Fibroblast of skin of back (primary cell): ENCODE measurements around the gene SLBP. TPM values are rescaled to one million over a fixed set of nuclear protein-coding genes. Genes with fewer than 3 reads are reported as not detected.

ENCODE experiments used
- DNase-seq: peaks from one replicate; pipeline ENCODE4 v3.0.0-alpha.2; 2013
- polyA plus RNA-seq, 2 experiments: library from polyadenylated mRNA; unstranded; fragments of 120-200 nt; gene quantifications; one replicate each; pipeline ENCODE4 v1.2.1, GENCODE V29; 2013; ENCODE audit not compliant: insufficient read length in 2 of 2

SLBP gene
- 61.6 TPM for polyA plus RNA-seq (2013, experiment 1 of 2; ENCODE audit: insufficient read length)
- polyA plus RNA-seq (2013, experiment 2 of 2; ENCODE audit: insufficient read length), result 40.8 TPM

DNA sequence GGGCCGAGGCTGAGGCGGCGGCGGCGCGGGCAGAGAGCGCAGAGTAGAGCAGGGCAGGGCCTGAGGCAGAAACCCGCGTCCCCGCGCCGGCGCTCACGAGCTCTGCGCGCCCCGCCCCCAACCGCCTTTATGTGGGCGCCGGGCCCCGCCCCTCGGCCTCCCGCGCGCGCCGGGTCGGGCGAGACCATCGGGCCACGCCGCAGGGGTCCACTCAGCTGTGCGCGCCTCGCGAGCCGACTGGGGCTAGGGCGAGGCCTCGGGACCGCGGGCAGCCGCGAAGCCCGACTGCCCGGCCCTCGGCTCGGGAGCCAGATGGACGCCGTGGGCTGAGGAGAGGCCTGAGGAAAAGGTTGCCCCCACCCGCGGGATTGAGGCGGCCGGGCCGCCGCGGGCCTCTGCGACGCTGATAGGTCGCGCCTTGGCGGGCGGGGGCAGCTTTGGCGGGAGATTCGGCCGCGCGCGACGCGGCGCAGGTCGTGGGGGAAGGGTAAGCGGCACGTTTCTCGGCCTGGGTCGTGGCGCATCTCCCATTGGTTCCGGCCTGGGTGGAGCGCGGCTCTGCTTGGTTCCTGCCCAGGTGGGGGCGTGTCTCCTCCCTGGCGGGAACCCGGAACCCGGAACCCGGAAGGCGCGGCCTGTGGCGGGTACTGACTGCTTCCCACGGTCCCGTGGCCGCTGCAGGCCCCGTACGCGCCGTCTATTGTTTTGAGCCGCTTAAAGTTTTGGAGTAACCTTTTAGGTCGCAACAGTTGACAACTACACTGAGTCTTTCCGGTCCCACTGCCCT is at the start of gene SLBP:
Gene SLBP (minus strand): TSS at position 104 of the 787 bp plus-strand sequence. CDS start 131 bp downstream, outside the sequence.
- peak; percentile 90 for DNase-seq

DNA sequence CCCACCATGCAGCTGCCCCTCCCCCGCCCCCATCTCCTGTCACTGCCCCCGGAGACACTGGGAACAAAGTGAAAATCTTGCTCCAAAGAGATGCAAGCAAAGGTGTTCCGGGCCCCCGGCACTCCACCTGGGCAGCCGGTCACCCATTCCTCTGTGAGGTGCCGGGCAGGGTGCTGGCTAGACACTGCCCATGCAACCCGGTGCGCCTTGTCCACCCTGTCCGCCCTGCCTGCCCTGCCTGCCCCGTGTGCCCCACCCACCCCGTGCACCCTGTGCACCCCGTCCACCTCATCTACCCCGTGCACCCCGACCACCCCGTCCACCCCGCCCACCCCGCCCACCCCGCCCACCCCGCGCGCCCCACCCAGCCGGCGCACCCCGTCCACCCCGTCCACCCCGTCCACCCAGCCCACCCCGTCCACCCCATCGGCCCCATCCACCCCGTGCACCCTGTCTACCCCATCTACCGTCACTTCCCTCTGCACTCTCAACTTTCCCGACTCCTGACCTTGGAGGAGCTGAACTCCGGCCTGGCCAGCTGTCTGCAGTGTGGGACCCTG is 49.1 kb upstream of the SLBP start:
- DNase-seq, result no peak

DNA sequence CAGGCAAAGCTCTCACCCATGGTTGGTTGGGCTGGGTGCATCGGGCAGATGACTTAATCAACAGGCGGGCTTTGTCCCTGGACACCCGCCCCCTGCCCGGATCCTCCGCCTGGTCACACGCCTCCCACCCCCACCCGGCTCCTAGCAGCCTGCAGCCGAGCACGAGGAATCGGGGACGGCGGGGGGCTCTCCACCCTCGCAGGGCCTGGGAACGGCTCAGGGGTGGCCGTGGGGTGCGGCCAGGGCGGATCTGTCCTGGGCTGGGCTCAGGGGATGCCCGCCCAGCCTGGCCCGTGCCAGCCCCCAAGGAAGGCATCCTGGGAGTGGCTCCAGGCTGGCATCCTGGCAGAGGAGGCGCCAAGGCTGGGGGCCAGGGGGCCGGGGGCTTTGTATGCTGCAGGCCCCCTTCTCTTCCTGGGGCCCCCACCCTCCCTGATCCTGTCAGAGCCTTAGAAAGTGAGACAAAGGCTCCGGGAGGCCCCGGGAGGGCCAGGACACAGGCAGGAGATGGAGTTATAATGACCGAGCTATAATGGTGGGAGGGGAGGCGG is 48.5 kb upstream of the SLBP start:
- DNase-seq, result no peak

DNA sequence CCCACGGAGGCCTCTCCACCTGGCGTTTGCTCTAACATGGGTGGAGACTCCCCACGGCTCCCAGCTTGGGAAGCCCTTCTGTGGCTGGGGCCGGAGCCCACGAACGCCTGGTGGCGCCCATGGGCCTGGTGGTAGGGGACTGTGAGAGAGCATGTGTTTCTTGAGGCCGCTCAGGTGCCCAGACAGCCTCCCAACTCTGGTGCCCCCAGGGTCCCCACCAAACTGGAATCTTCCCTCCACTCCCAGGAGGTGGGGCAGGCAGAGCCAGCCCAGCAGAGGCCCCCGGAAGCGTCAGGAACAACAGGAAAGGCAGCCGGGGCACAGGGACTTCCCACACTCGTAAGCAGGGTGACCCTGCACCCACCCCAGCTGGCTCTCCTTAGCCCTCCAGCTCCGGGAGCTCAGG is 47.7 kb upstream of the SLBP start:
- DNase-seq, result no peak

DNA sequence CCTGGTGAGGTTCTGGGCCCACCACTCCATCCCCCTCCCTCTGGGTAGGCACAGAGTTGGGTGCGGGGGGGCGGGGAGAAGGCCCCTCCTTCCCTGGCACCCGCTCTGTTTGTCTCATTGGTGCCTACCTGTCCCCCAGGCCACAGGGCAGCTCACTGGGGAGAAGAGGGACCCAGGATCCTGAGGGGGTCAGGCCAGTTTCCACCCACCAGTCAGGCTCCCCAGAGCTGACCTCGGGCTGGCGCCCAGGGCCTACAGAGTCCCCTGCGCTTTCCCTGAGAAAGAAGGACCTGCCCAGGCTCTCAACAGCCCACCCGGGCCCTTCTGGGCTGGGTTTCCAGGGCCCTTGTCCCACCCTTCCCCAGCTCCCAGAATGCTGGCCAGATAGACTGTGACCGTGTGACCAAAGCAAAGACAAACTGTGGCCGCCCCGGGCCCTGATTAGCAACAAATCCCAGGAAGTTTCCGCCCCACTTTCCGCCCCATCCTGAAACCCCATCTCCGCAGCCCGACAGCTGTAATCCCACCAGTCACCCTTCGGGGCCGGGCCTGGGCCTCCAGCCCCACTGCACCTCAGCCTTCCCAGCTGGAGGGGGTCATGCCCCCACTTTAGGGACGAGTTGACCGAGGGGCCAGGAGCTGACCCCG is 47.2 kb upstream of the SLBP start:
- DNase-seq, result no peak

DNA sequence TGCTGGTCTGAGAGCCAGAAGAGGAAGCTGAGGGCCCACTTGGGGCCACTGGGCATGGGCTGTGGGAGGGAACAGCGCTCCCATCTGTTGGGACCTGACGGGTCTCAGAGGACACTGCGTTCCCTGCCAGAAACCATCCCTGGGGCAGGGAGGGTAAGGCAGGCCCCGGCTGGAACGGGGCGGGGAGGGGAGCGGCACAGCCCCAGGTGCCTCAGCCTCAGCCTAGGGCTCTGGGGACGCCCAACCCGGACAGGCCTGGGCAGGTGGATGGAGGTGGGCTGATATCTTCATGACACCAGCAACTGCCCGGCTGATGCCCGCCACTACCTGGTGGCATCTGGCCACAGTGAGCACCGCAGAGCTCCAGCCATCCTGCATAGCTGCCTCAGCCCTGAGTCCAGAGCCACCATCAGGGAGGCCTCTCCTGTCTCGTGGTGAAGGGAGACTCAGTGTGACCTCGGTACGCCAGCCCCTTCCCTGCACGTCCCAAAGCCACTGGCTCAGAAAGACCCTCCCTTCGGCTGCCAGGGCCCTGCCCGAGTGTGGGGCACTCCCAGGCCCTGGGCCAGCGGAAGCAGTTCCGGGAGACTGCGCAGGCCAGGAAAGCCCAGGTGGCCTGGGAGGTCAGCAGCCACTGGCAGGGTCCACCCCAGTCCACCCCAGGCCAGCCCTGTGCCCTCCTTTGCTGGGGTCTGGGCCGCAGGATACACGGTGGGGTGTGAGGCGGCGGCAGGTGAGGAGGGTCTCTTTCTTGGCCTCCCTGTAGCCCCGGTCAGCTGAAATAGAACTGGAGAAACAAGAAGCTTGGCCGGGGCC is 46.4 kb upstream of the SLBP start:
- DNase-seq, result no peak

DNA sequence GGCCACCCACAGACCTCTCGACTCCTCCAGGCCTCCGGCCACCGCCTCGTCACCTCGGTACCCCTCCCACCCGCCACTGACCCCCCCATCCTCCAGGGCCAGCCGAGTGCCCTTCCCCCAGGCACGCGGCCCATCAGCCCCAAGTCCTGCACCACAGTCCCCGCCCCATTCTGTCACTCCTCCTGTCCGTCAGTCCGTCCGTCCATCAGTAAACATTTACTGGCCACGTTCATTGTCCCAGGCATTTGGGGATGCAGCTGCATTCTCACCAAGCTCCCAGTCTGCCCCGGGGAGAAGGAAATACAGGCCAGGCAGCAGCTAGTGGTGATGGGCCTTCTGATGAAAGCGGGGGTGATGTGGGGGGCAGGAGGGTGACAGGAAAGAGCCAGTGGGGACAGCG is 45.7 kb upstream of the SLBP start:
- DNase-seq, result no peak

DNA sequence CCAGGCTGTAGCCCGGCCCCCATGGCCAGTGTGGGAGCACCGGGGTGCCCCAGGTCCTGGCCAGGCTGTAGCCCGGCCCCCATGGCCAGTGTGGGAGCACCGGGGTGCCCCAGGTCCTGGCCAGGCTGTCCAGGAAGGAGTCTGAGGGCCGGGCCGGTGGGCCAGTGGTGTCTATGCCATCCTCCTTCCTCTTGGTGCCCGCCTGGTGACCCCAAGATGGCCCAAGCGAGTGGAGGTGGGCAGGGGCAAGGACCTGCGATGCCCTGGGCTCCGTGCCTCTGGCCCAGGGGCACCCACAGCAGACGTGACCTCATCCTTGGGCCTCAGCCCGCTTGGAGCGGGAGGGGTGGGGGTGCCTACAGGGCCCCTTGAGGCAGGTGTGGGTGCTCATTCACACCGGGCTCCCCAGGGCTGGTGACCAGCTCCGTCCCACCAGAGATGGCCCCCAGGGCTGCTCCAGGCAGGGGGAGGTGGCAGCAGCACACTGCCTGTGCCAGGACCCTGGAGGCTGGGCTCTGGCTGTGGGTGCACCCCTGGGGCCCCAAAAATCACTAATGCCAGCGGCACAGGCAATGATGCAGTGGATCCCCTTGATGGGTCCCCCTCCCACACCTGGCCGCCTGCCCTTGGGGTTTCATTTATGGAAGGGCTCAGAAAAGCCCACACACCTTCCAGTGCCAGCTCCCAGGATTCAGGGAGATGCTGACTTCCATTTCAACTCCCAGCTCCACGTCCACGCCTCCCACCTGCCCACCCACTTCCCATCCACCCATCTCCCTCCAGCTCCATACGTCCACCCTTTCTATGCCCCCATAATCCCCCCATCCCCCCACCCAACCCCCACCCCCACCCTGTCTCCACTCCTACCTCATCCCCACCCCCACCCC is 45.0 kb upstream of the SLBP start:
- DNase-seq, result no peak

DNA sequence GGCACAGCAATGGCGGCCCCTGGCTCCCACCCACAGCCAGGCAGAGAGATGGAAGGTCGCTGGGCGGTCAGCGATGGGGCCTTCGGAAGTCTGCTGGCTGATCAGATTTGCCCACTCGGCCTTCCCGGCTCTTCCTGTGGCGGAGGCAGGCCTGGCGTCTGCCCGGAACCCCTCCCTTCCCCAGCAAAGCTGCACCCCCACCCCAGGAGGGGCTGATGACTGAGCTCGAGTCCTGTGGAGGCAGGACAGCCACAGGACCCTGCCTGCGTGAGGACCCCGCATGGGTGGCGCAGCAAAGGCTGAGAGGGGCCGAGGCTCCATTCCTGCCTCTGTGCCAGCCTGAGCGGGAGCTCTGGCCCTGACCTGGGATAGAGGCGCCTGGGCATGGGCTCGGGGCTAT is 44.0 kb upstream of the SLBP start:
- no peak for DNase-seq

DNA sequence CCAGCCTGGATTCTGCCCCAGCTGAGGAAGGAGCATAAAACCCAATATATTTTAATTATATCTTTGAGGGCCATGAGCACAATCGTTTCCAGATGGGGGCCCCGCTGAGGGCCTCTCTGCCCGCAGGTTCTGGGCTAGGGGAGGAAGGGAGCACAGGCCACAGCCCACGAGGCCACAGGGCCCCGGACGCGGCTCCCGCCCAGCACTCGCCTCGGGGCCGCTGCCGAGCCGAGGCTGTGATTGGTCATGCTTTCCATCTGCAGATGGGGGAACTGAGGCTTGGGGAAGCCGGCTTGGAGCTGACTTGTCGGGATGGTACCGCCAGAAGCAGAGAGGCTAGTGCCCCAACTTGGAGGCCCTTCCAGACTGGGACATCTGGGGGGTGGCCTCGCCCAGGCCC is 43.2 kb upstream of the SLBP start:
- DNase-seq, result no peak

DNA sequence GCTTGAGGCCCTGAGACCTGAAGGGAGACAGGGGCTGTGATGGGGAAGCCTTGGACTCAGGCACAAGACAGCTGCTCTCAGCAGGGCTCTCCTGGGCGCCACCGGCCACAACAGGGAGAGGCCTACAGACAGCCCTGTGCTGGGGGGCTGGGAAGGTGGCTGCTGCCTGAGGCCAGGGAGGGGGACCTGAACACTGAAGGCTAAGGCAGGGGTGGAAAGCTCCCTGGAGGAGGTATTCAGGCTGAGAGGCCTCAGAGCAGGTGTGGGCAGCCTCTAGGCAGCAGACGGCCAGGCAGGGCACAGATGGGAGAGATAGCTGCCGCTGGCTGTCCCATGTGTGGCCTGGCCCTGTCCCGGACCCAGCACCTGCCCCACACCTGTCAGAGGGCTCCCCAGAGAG is 42.2 kb upstream of the SLBP start:
- DNase-seq, result no peak

DNA sequence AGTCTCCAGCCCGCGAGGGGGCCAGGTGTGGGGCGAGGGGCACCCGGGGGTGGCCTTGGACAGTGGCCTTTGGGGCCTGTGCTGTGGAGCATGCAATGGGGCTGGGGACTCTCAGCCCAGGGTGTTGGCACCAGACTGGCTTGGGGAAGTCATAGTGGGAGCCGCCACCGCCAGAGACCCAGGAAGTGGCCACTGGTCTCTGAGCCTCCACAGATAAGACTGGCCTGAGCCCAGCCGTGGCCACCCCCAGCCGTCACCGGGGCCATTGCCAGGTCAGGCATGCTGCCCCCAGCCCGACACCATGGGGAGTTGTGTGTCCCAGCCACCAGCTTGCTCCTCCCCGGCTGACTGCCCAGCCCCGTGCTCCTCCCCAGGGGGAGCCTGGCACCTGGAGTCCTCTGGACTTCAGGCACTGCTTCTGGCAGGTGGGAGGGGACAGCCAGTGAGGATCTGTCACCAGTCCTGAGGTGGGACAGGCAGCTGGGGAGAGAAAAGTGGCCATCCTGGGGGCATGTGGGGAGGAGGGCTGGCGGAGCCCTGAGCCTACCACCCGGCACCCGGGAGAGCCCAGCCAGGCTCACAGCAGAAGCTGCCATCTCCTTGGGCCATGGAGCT is 41.7 kb upstream of the SLBP start:
- no peak for DNase-seq

DNA sequence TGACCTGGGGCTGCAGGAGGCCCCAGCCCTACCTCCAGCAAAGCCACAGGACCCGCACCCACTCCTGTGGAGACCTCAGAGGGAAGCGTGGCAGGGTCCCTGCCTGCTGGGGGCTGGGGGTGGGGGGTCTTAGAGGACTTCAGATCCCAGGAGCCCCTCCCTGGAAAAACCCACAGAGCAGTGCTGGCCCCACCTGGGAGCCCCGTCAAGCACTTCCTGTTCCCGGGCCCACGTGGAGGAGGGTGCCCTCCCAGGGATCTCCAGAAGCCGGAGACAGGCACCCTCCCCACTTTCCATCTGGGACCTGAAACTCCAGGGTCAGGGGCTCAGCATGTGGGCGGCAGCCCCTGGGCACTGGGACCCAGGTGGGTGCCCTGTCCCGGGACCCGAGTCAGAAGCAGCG is 41.2 kb upstream of the SLBP start:
- no peak for DNase-seq

DNA sequence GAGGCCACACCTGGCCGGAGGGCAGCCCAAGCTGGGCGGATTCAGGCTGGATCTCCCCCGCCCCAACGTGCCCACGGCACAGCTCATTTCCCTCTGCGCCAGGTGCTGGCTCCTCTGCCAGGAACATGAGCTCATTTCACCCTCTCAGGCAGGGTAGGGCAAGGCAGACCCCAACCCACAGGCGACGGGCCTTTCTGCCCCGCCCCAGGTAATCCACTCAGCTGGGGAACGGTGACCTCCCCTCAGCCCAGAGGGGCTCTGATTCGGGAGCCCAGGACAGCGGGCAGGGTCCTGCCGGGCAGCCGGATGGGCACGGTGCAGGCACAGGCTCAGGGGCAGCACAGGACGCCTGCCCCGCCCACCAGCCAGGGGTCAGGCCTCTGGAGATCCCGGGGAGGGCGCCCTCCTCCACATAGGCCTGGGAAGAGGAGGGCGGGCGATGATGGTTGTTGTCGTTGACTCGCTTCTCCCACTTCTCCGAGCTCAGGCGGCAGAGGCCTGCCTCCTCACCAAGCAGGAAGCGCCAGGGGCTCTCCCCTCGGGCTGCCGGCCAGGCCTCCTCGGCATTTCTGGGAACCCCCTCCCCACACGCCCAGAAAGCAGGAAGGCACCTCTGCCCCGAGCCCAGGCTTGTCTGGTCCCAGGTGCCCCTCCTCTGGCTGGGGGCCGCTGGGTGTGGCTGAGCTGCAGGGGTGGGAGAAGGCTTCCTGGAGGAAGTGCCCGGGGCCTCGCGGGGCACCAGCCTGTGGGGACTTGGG is 40.3 kb upstream of the SLBP start:
- no peak for DNase-seq

DNA sequence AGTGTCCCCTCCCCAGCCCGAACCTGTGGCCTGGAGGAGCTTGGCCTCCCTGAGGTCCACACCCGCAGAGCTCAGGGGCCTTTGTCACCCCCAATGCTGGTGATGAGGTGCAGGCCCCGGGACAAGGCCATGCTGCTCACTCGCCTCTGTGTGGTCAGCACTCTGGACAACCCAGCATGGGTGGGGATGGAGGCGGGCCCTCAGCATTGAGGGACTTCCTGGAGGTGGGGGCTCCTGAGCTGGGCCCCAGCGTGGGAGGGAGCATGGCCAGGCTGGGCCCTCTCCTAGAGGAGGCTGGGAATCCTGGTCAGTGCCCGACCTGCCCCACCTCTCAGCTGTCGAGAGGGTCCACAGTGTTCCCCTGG is 39.8 kb upstream of the SLBP start:
- no peak for DNase-seq

DNA sequence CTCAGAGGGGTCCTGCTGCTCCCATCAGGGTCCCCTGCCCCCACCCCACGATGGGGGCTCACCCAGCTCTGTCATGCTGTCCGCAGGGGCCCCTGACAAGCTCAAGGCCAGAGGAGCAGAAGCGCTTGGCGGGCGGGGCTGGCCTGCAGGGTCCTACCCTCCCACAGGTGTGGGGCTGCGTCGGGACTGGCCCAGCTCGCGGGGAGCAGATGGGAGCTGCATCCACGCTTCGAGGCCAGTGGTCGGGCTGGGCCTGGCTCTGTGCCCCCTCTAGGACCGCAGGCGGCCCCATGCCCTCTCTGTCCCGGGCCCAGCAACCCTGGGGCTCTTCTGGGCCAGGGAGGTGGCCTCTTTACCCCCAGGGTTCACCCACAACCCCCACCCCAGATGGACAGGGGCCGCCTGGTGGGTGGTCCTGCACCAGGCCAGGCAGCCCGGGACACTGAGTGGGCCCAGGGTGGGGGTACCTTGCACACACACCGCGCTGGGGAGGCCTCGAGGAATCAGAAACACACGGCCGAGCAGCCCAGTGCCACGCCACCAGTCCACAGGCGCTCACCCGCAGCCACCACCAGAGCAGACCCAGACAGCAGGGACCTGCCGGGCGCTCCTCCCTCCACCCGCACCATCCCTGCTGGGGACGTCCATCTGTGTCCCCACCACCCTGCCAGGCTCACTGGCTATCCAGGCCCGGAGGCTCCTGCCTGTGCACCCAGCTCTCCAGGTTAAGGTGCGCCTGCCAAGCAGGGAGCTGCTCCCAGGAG is 39.2 kb upstream of the SLBP start:
- DNase-seq, result no peak

DNA sequence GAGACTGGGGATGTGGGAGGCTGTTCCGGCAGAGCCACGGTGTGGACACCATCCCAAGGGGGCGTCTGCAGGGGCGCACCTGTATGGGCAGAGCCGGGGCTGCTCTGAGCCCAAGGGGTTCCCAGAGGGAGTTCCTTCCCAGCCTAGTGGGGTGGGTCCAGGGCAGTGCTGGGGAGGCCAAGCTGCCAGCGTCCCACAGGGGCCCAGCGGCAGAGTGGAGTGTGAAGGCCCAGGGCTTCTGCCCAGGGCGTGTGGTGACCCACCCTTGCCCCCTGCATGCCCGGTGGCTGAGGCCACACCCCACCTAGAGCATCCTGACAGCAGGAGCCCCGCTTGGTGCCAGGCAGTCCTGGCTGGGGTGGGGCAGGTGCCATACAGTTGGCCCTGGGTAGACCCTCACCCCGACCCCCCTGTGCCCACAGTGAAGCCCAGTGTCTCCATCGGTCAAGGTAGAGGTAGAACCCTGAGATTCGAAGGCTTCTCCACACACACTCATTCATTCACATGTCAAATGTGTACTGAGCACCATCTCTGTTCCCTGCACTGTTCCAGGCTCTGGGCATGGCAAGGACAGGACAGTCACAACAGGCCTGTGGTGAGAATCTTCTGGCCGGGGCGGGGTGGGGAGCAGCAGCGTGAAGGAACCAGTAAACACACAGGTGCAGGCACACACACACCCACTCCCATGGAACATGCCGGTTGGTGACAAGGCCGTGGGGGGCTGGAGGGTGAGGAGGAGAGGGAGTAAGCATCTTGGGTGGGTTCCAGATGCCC is 38.4 kb upstream of the SLBP start:
- no peak for DNase-seq

DNA sequence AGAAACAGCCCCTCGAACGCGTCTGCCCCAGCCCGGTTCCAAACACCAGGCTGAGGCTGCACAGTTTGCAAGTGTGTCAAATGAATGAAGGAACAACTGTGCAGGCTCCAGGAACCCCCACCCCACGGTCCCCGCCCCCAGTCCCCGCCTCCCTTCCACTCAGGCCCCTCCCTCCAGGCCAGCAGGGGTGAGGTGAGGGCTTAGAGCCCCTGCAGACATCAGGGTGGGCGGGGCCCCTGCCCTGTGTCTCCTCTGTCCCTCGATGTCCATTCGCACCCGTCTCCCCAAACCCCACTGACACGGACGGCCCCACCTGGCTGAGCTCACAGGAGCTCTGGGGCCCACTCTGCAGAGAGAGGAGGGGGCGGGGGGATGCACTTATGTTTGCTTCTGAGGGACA is 37.7 kb upstream of the SLBP start:
- DNase-seq, result no peak

DNA sequence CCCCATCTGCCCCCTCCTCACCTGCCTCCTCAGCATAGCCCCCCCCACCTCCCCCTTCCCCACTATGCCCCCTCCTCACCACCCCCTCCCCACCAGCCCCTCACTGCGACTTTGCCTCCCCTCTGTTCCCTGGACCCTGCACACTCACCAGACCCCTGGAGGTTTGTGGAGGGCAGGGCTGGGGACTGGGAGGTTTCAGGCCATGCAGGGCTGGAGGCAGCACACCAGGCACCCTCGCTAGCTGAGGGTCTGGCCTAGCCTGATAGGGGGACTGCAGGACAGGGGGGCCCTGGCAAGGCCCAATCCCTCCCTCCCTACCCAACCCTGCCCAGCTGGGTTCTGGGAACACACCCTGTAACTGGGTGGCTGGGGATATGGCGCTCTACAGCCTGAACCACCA is 37.3 kb upstream of the SLBP start:
- DNase-seq, result no peak
